Astrocyte (in vitro differentiated cells and primary cell): Measurements from ENCODE around the gene SORL1-AS1.

Experiments
- DNase-seq: peaks from one replicate; pipeline ENCODE4 v3.0.0-alpha.2; 2010; ENCODE audit warnings: low read depth
- FAIRE-seq: peaks from 2 replicates; lab custom pipeline; 2011; peaks lifted over from hg19 to GRCh38; lab: Jason Lieb, UNC
- H2AFZ ChIP-seq: 2 replicates; pipeline ENCODE4 v1.6.0; 2012; ENCODE audit warnings: low read depth, low read length, inconsistent platforms
- H3K27ac ChIP-seq: 2 replicates; pipeline ENCODE4 v1.5.1; 2011; ENCODE audit warnings: low read depth, low read length, inconsistent platforms
- H3K27me3 ChIP-seq: 2 replicates; pipeline ENCODE4 v1.6.0; 2011; ENCODE audit warnings: low read length, inconsistent platforms; ENCODE audit not compliant: insufficient read depth
- H3K36me3 ChIP-seq: 2 replicates; pipeline ENCODE4 v1.5.1; 2011; ENCODE audit warnings: low read length, inconsistent platforms; ENCODE audit not compliant: insufficient read depth
- H3K4me1 ChIP-seq: 2 replicates; pipeline ENCODE4 v1.5.1; 2011; ENCODE audit warnings: low read length, inconsistent platforms; ENCODE audit not compliant: insufficient read depth
- H3K4me2 ChIP-seq: 2 replicates; pipeline ENCODE4 v1.6.0; 2012; ENCODE audit warnings: low read length, inconsistent platforms
- H3K4me3 ChIP-seq: 2 replicates; pipeline ENCODE4 v1.5.1; 2011; ENCODE audit warnings: low read depth, mild to moderate bottlenecking, low read length, inconsistent platforms; ENCODE audit not compliant: insufficient read depth
- H3K79me2 ChIP-seq: 2 replicates; pipeline ENCODE4 v1.6.0; 2012; ENCODE audit warnings: mild to moderate bottlenecking, low read length, inconsistent platforms; ENCODE audit not compliant: insufficient read depth
- H3K9ac ChIP-seq: 2 replicates; pipeline ENCODE4 v1.6.0; 2012; ENCODE audit warnings: mild to moderate bottlenecking, low read length, inconsistent platforms
- H3K9me3 ChIP-seq: 2 replicates; pipeline ENCODE4 v1.5.1; 2012; ENCODE audit warnings: low read depth, mild to moderate bottlenecking, low read length, inconsistent platforms; ENCODE audit not compliant: insufficient read depth
- H4K20me1 ChIP-seq: 2 replicates; pipeline ENCODE4 v1.6.0; 2012; ENCODE audit warnings: low read length, inconsistent platforms; ENCODE audit not compliant: insufficient read depth
- H3K27ac Mint-ChIP-seq: one replicate; pipeline ENCODE4 v1.8.0; 2021; ENCODE audit warnings: mild to moderate bottlenecking, mixed read lengths; ENCODE audit not compliant: unreplicated experiment
- H3K27me3 Mint-ChIP-seq: one replicate; pipeline ENCODE4 v1.8.0; 2021; ENCODE audit warnings: low read depth, mixed read lengths; ENCODE audit not compliant: unreplicated experiment
- H3K36me3 Mint-ChIP-seq: one replicate; pipeline ENCODE4 v1.8.0; 2021; ENCODE audit warnings: low read depth, mixed read lengths; ENCODE audit not compliant: unreplicated experiment
- H3K4me1 Mint-ChIP-seq: one replicate; pipeline ENCODE4 v1.8.0; 2021; ENCODE audit warnings: low read depth, mixed read lengths; ENCODE audit not compliant: unreplicated experiment
- H3K4me3 Mint-ChIP-seq: one replicate; pipeline ENCODE4 v1.8.0; 2021; ENCODE audit warnings: mild to moderate bottlenecking, moderate library complexity, mixed read lengths; ENCODE audit not compliant: unreplicated experiment
- H3K9me3 Mint-ChIP-seq: one replicate; pipeline ENCODE4 v1.8.0; 2021; ENCODE audit warnings: mild to moderate bottlenecking, mixed read lengths; ENCODE audit not compliant: unreplicated experiment
- CTCF ChIP-seq: IDR thresholded peaks from 2 replicates; pipeline ENCODE4 v1.5.1; 2011; ENCODE audit warnings: low read depth, mild to moderate bottlenecking, inconsistent platforms, low read length, moderate library complexity; ENCODE audit not compliant: insufficient read depth
- EZH2 ChIP-seq: IDR thresholded peaks from 2 replicates; pipeline ENCODE4 v1.6.1; 2012; ENCODE audit warnings: mild to moderate bottlenecking, low read length, inconsistent platforms; ENCODE audit not compliant: insufficient read depth

Gene SORL1-AS1

DNA sequence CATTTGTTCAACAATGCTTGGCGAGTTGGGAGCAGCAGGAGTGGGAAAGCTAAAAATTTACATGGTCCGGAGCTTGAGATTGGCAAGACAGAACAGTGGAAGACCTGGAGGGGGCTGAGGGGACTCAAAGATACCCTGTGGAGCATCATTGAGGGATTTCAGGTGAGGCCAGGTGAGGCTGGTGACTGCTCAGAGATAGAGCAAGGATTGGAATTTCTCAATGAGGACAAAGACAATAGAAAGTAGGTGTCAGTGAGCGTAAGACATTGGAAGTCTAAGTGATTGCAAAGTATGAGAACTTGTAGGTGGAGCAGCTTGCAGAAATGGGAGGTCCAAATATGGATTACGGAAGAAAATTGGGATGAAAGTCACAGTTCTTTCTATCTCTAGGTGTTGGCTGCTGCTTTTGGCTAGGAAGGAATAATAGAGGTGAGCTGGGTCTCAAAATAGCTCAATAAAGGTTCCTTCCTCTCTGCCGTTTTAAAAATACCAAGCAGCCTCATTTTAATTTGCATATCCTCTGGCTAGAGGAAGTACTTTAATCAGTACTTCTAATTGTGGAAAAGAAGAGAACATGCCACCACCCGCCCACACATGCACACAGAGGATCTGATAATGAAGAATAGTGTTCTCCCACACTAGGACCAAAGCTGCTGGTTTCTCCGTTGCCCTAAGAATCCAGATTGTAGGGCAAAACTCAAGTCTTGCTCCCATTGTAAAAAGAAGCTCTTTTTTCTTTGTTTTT, 41.8 kb upstream of the SORL1-AS1 start:
- no peaks in the 10 kb centered on the region for H3K27me3 ChIP-seq
- FAIRE-seq: no peak
- no peak overlapping the region for H3K27ac Mint-ChIP-seq
- no peak overlapping the region for H3K4me3 ChIP-seq
- no peak for TF ChIP-seq EZH2
- no peak for TF ChIP-seq CTCF
- H3K36me3 ChIP-seq: no peaks in the 10 kb centered on the region
- H3K4me2 ChIP-seq: no peak overlapping the region
- no peak overlapping the region for H2AFZ ChIP-seq
- DNase-seq: no peak
- H3K4me1 Mint-ChIP-seq: peaks cover 2% of the 10 kb centered on the region
- no peak overlapping the region for H3K4me3 Mint-ChIP-seq
- H3K36me3 Mint-ChIP-seq: peaks cover 3% of the 10 kb centered on the region
- H3K4me1 ChIP-seq: no peaks in the 10 kb centered on the region
- no peak overlapping the region for H3K27ac ChIP-seq
- no peaks in the 10 kb centered on the region for H3K9me3 Mint-ChIP-seq
- no peaks in the 10 kb centered on the region for H4K20me1 ChIP-seq
- no peaks in the 10 kb centered on the region for H3K9me3 ChIP-seq
- no peaks in the 10 kb centered on the region for H3K79me2 ChIP-seq
- H3K9ac ChIP-seq: no peak overlapping the region
- no peaks in the 10 kb centered on the region for H3K27me3 Mint-ChIP-seq

- no peaks in the 10 kb centered on the region for H3K79me2 ChIP-seq
- Mint-ChIP-seq H3K27me3 (peaks cover 4% of the 10 kb centered on the region), H3K27ac (no peak overlapping the region), H3K36me3 (peaks cover 2% of the 10 kb centered on the region), H3K4me1 (peaks cover 2% of the 10 kb centered on the region), H3K9me3 (no peaks in the 10 kb centered on the region), H3K4me3 (no peak overlapping the region)
- DNase-seq: peak; percentile 14
- H3K9me3 ChIP-seq: no peaks in the 10 kb centered on the region
- H4K20me1 ChIP-seq: no peaks in the 10 kb centered on the region
- H3K9ac ChIP-seq: no peak overlapping the region
- H3K4me2 ChIP-seq: no peak overlapping the region
- FAIRE-seq: no peak
- H3K4me3 ChIP-seq: no peak overlapping the region
- no peaks in the 10 kb centered on the region for H3K36me3 ChIP-seq
- no peak for TF ChIP-seq EZH2
- H2AFZ ChIP-seq: no peak overlapping the region
- no peaks in the 10 kb centered on the region for H3K4me1 ChIP-seq
- no peak overlapping the region for H3K27ac ChIP-seq
- H3K27me3 ChIP-seq: no peaks in the 10 kb centered on the region
Observed at GRCh38 chr11:121489823-121490222, 37.1 kb upstream of the SORL1-AS1 start.

- H3K27ac Mint-ChIP-seq: no peak overlapping the region
- H3K27ac ChIP-seq: no peak overlapping the region
Observed at GRCh38 chr11:121488641-121489040, 35.9 kb upstream of the SORL1-AS1 start.

More at GRCh38 chr11:121488641-121489040, 35.9 kb upstream of the SORL1-AS1 start:
- Histone ChIP-seq H3K27me3 (no peaks in the 10 kb centered on the region), H3K4me1 (no peaks in the 10 kb centered on the region), H3K9ac (no peak overlapping the region), H3K36me3 (no peaks in the 10 kb centered on the region), H3K79me2 (no peaks in the 10 kb centered on the region), H2AFZ (no peak overlapping the region), H3K4me3 (no peak overlapping the region), H3K4me2 (no peak overlapping the region), H3K9me3 (no peaks in the 10 kb centered on the region), H4K20me1 (no peaks in the 10 kb centered on the region)
- peaks cover 2% of the 10 kb centered on the region for H3K9me3 Mint-ChIP-seq
- no peak overlapping the region for H3K4me3 Mint-ChIP-seq
- TF ChIP-seq CTCF (no peak), EZH2 (no peak)
- FAIRE-seq (no peak), DNase-seq (no peak)
- peaks cover 4% of the 10 kb centered on the region for H3K27me3 Mint-ChIP-seq
- peaks cover 2% of the 10 kb centered on the region for H3K36me3 Mint-ChIP-seq
- H3K4me1 Mint-ChIP-seq: peaks cover 2% of the 10 kb centered on the region
